A673 (cell line): ENCODE data around the gene USP1.

ENCODE experiments used
- EZH2 ChIP-seq: fragments of 200-600 bp; sonication (generic); IDR thresholded peaks from 2 replicates; pipeline ENCODE4 v1.6.1; 2017; ENCODE audit warnings: borderline replicate concordance, low read depth, mild to moderate bottlenecking, mixed read lengths, antibody characterized with exemption, low read length; ENCODE audit not compliant: poor library complexity, severe bottlenecking
- TF ChIP-seq, protein P1 (sequence below): fragments of 300-800, 200-600 bp; sonication (generic); conservative IDR thresholded peaks from 2 replicates; pipeline ENCODE4 v1.5.1; 2017; ENCODE audit warnings: low read depth, mild to moderate bottlenecking, antibody characterized with exemption, low read length, moderate library complexity, mixed read lengths

GRCh38 chr1:62444701-62445100 lies 7.9 kb downstream of the USP1 start:
- TF ChIP-seq, protein P1, sequence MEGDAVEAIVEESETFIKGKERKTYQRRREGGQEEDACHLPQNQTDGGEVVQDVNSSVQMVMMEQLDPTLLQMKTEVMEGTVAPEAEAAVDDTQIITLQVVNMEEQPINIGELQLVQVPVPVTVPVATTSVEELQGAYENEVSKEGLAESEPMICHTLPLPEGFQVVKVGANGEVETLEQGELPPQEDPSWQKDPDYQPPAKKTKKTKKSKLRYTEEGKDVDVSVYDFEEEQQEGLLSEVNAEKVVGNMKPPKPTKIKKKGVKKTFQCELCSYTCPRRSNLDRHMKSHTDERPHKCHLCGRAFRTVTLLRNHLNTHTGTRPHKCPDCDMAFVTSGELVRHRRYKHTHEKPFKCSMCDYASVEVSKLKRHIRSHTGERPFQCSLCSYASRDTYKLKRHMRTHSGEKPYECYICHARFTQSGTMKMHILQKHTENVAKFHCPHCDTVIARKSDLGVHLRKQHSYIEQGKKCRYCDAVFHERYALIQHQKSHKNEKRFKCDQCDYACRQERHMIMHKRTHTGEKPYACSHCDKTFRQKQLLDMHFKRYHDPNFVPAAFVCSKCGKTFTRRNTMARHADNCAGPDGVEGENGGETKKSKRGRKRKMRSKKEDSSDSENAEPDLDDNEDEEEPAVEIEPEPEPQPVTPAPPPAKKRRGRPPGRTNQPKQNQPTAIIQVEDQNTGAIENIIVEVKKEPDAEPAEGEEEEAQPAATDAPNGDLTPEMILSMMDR, result no peak
- no peak for TF ChIP-seq EZH2
